Activated T-helper 1 cell treated with Interleukin-2 at 50 U/mL for 16 hours (primary cell): Measurements from ENCODE around the gene NOL3.
A peak's percentile ranks its signal among the peaks of the same experiment; 100 is the strongest.

ENCODE experiments used
- DNase-seq: peaks from one replicate; pipeline ENCODE4 v3.0.0-alpha.2; 2020; ENCODE audit warnings: low read depth

The NOL3 gene

DNA sequence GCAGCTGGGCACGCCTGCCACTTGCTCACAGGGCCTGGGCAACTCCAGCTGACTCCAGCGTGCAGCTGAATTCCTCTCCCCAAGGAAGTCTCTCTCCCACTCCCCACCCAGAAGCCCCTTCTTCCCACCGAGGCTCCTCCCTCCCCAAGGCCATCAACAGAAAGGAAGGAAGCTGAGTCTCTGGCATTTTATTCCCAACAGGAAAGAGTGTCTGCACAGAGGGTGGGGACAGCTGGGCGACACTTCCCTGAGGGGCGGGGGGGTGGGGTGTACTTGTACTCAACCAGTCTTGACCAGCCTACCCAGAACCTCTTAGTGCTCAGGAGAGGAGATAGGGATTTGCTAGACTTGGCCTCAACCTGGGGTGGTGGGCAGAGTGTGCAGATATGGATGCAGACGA, 19.7 kb downstream of the NOL3 start, which contains the start of gene EXOC3L1:
EXOC3L1 (minus strand) TSS at position 96 of the 400 bp plus-strand sequence. CDS start 460 bp downstream, outside the sequence.
- DNase-seq: no peak

DNA sequence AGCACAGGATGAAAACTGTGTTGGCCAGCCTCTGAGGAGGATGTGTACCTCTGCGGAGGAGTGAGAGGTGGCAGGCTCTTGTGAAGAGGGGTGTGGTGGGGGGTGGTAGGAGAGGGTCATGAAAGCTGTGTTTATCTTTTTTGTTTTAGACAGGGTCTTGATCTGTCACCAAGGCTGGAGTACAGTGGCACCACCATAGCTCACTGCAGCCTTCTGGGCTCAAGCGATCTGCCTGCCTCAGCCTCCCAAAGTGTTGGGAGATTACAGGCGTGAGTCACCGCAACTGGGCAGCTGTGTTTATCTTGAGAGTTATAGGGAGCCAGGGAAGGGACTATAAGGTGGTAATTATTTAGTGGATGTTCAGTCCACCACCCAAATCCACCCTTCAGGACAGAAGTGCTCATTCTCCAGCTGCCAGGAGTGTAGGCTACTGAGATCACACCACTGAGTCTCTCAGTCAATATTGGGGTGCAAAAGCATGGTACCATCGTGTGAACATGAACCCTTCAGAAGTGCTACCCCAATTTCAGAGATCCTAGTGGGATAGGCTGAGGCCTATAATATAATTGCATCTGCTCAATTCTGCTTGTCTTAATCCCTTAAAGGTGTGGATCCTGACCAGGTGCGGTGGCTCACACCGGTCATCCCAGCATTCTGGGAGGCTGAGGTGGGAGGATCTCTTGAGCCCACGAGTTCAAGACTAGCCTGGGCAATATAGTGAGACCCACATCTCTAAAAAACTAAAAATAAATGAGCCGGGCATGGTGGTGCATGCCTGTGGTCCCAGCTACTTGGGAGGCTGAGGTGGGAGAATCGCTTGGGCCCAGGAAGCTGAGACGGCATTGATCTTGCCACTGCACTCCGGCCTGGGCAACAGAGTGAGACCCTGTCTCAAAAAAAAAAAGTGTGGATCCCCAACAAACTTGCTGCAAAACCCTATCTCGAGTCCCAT, 20.4 kb downstream of the NOL3 start:
- DNase-seq: no peak

DNA sequence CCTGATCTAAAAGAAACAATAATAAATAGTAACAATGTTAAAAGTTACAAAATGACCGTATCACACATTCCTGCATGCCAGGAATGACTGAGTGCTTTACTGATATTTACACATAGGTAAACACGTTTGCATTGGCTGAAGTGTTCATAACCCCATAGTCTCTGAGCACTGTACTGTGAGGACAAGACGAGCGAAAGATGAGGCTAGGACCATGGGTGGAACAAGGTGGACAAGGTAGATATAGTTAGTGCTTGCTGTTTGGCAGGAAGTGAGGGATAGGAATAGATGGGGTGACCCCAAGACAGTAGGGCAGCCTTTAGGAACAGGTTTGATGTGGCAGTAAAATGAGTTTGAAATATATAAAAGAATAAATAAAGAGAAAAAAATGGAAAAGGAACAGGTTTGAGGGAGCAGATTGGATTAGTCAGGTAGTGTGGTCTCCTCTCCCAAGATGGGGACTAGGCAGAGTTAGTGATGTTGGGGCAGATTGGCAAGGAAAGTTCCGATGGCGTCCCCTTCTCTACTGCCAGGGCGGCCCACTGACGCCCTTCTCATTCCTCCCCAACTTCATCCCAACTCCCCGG, 21.2 kb downstream of the NOL3 start:
- DNase-seq: no peak

DNA sequence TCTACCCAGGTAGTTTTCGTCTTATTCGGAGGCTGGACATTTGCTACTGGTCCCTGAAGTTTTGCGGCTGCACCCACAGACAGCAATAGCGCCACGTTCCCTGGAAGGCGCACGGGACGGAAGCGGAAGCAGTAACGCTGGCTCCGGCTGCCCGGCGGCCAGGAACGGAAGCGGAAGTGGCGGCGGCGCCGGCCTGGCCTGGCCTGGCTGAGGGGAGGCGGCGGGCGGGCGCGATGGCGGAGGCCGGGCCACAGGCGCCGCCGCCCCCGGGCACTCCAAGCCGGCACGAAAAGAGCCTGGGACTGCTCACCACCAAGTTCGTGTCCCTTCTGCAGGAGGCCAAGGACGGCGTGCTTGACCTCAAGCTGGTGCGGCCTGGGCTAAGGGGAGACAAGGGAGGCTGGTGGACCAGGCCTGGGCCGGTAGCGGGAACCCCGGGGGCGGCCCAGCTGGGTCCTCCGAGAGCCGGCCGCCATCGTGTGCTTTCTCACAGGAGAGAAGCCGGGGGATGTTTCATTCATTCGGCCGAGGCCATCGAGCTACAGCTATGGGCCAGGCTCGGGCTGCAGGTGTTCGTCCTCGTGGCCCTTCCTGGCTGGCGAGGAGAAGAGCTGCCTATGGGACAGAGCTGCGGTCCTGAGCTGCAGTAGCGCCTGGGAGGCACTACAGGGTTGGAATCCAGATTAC, 21.8 kb downstream of the NOL3 start, which contains the start of gene E2F4:
E2F4 (plus strand) TSS at position 161 of the 687 bp plus-strand sequence; CDS start at position 234, 73 bp downstream.
- peak; percentile 84 for DNase-seq

DNA sequence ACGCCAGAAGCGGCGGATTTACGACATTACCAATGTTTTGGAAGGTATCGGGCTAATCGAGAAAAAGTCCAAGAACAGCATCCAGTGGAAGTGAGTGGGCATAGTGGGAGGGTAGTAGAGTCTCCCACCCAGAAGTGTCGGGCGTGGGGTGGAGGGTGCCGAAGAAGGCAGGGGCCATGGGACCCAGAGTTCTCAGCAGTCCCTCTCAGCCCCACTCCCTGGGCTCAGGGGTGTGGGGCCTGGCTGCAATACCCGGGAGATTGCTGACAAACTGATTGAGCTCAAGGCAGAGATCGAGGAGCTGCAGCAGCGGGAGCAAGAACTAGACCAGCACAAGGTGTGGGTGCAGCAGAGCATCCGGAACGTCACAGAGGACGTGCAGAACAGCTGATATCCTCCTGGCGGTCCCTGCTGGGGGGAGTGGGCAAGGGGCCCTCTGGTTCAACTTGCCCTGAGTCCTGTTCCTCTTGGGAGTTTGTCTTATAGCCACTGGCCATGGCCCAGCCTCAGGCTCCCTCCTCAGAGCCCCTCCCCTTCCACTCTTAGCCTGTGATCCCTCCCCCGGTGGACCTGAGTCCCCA, 22.5 kb downstream of the NOL3 start:
- no peak for DNase-seq

DNA sequence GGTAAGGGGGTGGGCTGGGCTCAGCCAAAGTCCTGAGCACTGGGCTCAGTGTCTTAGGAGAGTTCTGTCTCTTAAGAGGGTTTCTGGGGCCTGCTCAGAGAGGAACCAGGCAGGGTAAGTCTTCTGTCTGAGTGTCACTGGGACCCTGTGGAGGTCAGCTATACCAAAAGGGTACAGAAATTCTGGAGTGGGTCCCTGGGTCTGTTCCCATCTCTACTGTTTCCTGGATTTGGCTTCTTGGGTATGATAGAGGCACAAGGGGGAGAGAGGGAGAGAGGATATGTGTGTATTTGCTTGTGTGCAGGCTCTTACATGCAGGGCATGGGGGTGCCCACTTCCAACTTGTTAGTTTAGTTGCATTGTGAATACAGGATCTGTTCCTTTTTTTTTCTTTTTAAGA, 23.2 kb downstream of the NOL3 start:
- DNase-seq: no peak

DNA sequence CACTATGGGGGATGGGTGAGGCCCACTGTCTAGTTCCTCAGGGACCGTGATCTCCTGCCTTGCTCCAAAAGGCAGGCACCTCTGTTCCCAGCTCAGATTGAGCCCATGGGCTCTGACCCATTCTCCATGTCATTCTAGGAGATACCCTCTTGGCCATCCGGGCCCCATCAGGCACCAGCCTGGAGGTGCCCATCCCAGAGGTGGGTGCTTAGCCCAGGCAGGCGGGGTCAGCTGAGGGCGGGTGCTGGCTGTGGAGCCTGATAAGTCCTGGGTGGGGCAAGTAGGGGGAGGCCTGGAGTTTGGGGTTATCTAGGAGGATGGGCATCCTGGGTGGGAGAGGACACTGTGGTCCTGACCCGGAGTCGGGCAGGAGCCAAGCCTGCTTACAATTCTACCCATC, 23.9 kb downstream of the NOL3 start:
- DNase-seq: no peak

DNA sequence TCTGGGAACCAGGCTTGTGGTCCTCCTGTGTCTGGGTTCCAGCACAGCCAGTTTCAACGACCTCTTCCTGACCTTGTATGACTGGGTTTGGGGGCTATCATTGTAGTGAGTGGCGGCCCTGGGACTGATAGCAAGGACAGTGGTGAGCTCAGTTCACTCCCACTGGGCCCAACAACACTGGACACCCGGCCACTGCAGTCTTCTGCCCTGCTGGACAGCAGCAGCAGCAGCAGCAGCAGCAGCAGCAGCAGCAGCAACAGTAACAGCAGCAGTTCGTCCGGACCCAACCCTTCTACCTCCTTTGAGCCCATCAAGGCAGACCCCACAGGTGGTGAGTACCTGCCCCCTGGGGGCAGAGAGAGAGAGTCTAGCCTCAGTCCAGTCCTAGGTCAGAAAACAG, 25.3 kb downstream of the NOL3 start:
- DNase-seq: no peak

DNA sequence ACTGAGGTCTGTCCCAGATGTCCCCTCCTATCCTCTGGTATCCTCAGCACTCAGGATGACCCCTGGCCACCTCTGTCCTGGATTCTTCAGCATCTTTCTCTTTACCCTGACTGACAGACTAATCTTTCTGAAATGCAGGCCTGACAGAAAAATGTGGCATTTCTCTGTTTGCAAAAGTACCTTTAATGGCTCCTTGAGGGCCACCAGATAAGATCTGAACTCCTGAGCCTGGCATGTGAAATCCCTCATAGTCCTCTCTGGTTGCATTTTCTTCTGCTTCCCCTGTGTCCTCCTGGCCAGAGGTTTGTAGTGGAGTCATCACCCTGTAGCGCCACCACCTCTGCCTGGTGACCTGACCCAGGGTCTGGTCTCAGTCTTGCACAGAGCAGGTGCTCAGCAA, 26.5 kb downstream of the NOL3 start:
- no peak for DNase-seq

DNA sequence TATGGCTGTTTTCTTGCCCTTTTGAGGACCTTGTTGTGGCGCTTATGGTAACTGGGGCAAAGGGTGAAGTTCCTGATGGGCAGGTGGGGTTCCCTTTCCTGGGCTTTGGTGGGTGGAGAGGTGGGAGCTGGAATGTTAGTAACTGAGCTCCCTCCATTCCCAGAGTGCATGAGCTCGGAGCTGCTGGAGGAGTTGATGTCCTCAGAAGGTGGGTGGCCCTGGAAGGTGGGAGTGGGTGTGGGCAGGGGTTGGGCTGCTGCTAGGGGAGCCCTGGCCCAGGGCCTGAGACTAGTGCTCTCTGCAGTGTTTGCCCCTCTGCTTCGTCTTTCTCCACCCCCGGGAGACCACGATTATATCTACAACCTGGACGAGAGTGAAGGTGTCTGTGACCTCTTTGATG, 27.4 kb downstream of the NOL3 start:
- DNase-seq: no peak

DNA sequence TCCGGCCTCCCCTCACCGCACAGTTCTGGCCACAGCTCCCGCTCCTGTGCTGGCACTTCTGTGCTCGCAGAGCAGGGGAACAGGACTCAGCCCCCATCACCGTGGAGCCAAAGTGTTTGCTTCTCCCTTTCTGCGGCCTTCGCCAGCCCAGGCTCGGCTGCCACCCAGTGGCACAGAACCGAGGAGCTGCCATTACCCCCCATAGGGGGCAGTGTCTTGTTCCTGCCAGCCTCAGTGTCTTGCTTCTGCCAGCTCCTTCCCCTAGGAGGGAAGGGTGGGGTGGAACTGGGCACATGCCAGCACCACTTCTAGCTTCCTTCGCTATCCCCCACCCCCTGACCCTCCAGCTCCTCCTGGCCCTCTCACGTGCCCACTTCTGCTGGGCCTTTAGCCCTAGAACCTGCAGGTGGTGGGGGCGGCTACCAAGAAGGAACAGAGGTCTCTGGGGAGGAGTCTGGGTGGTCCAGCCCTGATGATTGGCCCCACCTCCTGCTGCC, 27.9 kb downstream of the NOL3 start:
- no peak for DNase-seq

DNA sequence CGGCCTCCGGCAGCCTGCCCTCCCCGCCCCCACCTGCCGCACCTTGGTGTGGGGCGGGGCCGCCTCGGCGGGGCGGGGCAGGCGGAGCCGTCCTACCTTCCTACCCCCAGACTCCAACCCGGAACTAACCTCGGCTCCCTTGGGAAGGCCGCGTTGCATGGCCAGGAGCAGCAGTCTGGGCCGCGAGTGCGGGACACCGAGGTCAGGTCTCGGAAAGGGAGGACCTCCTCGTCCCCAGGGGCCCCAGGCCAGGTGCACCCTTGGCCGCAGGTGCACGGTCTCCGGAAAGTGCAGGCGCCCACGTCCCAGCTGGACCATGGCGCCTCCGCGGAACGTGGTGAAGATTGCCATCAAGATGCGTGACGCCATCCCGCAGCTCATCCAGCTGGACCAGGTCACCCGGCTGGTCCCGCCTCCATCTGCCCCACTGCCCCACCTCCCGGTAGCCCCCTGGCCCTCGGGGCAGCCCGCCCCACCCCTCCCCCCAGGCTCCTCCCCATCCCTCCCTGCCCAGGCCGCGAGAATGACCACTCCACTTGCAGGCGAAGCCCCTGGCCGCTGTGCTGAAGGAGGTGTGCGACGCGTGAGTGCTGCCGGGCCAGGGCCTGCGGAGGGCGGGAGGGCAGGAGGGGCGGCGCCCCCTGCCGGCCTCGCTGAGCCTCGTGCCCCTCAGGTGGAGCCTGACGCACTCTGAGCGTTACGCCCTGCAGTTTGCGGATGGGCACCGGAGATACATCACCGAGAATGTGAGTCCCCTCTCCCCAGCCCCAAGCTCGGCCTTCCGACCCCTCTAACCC, 28.9 kb downstream of the NOL3 start, which contains the start of gene ELMO3:
ELMO3 (plus strand) TSS at position 121 of the 797 bp plus-strand sequence; CDS start at position 317, 196 bp downstream.
- DNase-seq: no peak

DNA sequence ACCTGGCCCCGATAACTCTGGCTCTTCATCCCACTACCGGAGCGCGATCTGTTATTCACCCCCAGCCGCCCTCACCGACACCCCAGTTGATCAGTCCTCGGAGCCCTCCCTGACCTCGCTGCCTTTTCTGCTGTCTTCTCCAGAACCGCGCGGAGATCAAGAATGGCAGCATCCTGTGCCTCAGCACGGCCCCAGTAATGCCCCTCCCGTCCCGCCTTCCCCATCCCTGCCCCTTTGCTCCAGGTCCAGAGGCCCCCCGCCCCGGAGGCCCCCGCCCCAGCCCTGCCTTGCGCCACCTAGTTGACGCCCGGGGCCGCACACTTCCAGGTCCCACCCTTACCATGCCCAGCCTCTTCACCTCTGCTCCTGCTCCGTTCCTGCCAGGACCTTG, 29.5 kb downstream of the NOL3 start:
- DNase-seq: no peak

DNA sequence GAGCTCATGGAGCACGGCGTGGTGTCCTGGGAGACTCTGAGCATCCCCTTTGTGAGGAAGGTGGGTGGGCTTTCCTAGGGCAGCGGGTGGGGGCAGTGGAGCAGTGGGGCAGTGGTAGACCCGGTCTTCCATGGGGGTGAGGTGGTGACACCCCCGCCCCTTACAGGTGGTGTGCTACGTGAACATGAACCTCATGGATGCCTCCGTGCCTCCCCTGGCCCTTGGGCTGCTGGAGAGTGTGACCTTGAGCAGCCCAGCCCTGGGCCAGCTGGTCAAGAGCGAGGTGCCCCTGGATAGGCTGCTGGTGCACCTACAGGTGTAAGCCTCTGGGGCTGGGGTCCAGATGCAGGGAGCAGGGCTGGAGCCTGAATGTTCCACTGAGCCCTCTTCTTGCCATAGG, 30.2 kb downstream of the NOL3 start:
- no peak for DNase-seq

DNA sequence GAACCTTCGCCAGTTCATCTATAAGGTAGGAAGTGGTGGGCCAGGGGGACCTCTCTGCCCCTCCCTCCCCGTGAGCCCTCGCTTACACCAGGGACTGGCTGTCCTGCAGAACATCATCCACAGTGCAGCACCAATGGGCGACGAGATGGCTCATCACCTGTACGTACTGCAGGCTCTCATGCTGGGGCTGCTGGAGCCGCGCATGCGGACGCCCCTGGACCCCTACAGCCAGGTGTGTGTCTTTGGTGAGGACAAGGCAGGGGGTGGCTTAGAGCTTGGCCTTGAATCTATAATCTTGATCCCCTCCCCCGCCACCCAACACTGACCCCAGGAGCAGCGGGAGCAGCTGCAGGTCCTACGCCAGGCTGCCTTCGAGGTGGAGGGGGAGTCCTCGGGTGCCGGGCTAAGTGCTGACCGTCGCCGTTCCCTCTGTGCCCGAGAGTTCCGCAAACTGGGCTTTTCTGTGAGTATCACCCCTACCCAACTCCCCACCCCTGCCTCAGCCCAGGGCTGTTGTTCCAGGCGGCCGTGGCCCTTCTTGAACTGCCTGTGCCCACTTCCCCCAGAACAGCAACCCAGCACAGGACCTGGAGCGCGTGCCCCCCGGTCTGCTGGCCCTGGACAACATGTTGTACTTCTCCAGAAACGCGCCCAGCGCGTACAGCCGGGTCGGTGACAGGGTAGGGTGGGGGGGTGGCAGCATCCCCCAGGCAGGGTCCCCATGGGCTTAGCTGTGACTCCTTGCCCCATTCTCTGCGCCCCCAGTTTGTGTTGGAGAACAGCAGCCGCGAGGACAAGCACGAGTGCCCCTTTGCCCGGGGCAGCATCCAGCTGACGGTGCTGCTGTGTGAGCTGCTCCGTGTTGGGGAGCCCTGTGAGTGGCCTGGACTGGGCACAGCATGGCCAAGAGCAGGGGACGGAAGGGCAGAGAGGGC, 31.3 kb downstream of the NOL3 start:
- DNase-seq: no peak

DNA sequence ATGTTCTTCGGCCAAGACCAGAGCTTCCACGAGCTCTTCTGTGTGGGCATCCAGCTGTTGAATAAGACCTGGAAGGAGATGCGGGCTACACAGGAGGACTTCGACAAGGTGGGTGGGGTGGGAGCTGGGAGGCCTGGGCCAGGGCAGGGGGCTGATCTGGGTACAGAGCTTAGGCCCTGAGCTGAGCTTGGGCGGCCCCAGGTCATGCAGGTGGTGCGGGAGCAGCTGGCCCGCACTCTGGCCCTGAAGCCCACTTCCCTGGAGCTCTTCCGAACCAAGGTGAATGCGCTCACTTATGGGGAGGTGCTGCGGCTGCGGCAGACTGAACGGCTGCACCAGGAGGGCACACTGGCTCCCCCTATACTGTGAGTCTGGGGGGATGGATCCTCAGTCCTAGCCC, 32.1 kb downstream of the NOL3 start:
- DNase-seq: no peak

DNA sequence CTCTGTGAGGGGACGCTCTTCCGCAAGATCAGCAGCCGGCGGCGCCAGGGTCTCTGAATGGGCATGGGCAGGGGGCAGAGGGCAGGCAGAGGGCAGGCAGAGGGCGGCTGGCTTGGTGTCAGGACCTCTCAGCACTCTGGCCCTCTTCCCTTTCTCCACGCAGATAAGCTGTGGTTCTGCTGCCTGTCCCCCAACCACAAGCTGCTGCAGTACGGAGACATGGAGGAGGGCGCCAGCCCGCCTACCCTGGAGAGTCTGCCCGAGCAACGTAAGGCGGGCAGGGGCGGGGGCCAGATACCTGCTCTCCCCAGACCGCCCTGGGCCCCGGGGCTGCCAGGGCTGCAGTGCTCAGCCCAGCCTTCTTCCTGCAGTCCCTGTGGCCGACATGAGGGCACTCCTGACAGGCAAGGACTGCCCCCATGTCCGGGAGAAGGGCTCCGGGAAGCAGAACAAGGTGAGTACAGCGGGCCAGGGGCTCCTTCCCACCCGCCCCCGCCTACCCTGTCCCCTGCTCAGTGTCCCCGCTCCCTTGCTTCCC, 32.7 kb downstream of the NOL3 start:
- no peak for DNase-seq

DNA sequence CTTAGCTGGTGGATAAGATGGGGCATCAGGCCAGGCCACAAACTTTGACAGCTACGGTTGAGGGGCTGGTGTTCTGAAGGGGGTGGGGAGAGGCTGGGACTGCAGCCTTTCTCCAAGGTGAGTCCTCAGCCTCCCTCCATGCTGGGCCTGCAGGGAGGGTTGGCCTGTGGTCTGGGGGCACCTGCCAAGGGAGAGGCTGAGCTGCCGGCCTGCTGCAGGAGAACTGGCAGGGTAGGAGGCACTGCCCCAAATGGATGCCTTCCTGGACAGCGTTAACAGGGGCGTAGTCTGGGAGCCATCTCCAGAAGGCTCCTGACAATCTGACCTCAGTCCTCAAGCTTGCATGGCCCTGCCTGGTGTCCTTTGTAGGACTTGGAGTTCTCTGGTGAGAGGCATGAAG, 33.7 kb downstream of the NOL3 start:
- no peak for DNase-seq

DNA sequence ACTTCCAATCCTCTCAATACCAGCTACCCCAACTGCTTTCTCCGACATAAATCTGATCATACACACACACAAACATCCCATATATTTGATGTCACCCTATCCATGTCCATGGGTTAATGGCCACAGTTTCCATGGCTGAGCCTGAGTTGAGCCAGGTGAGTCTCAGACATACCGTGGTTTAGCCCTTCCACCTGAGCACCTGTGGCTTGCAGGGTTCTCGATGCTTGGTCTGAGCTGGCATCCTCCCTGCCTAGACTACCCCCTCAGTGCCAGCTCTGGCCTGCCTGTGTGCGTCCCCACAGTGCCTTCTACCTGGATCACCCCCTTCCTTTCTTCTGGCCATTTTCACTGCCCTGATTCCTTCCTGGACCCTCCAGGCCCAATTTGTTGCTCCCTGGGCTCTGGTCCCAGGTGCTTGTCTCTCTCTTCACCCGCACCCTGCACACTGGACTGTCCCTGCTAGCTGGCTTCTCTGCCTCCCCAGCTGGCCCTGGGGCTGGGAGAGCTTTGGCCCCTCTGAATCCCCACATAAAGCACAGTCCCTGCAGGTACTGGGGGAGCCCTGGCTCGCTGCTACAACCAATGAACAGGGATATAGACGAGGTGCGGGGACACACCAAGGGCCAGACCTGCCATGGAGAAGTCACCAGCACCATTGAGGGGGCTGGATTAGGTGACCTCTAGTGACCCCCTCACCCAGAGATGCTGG, 35.9 kb downstream of the NOL3 start:
- no peak for DNase-seq
